Measurements from ENCODE around the gene RNF10.
A peak's percentile ranks its signal among the peaks of the same experiment; 100 is the strongest.
"Not testable (repeated sequence)": the region's sequence is repeated elsewhere in the genome, so short reads cannot be mapped to it uniquely, and the experiment has no call there.

Gene RNF10

GRCh38 chr12:120534203-120534702, at the start of gene RNF10:
Gene RNF10 (plus strand): TSS chr12:120534356. CDS start chr12:120534812, 456 bp downstream.
- peak within 1 kb of the TSS; percentile 74 to 89 for H3K9ac ChIP-seq (ENCODE audit: low read depth in 1 of 2, low read length in 2 of 2)
- peaks cover 0 to 4% of the 10 kb centered on the region in 2 donors for H3K36me3 ChIP-seq (ENCODE audit: control insufficient read depth in 1 of 2, insufficient read depth in 2 of 2, low read length in 2 of 2)
- peak within 1 kb of the TSS; percentile 79 to 80 for H3K4me3 ChIP-seq (ENCODE audit: low read depth in 1 of 2, low read length in 2 of 2)
- no peaks in the 10 kb centered on the region for H3K27me3 ChIP-seq (ENCODE audit: control insufficient read depth in 1 of 2, insufficient read depth in 2 of 2, low read length in 2 of 2)
- H3K9me3 ChIP-seq (ENCODE audit: control insufficient read depth in 1 of 2, low read length in 2 of 2): no peaks in the 10 kb centered on the region
- H3K27ac ChIP-seq (ENCODE audit: low read depth, low read length): peak within 1 kb of the TSS; percentile 86
- H3K4me1 ChIP-seq (ENCODE audit: control insufficient read depth in 1 of 2, insufficient read depth in 2 of 2, low read length in 2 of 2): peaks cover 29 to 37% of the 10 kb centered on the region in 2 donors

GRCh38 chr12:120485961-120486881, 47.9 kb upstream of the RNF10 start:
- peaks cover 0 to 8% of the 10 kb centered on the region in 2 donors for H3K36me3 ChIP-seq (ENCODE audit: control insufficient read depth in 1 of 2, insufficient read depth in 2 of 2, low read length in 2 of 2)
- H3K9me3 ChIP-seq (ENCODE audit: control insufficient read depth in 1 of 2, low read length in 2 of 2): no peaks in the 10 kb centered on the region
- H3K4me3 ChIP-seq (ENCODE audit: low read depth in 1 of 2, low read length in 2 of 2): no peak overlapping the region
- no peak overlapping the region for H3K27ac ChIP-seq (ENCODE audit: low read depth, low read length)
- H3K4me1 ChIP-seq (ENCODE audit: control insufficient read depth in 1 of 2, insufficient read depth in 2 of 2, low read length in 2 of 2): no peaks in the 10 kb centered on the region
- no peak overlapping the region for H3K9ac ChIP-seq (ENCODE audit: low read depth in 1 of 2, low read length in 2 of 2)
- H3K27me3 ChIP-seq (ENCODE audit: control insufficient read depth in 1 of 2, insufficient read depth in 2 of 2, low read length in 2 of 2): no peaks in the 10 kb centered on the region

GRCh38 chr12:120487552-120487951, 46.6 kb upstream of the RNF10 start:
- H3K4me1 ChIP-seq (ENCODE audit: control insufficient read depth in 1 of 2, insufficient read depth in 2 of 2, low read length in 2 of 2); H3K36me3 ChIP-seq (ENCODE audit: control insufficient read depth in 1 of 2, insufficient read depth in 2 of 2, low read length in 2 of 2); H3K27me3 ChIP-seq (ENCODE audit: control insufficient read depth in 1 of 2, insufficient read depth in 2 of 2, low read length in 2 of 2); H3K27ac ChIP-seq (ENCODE audit: low read depth, low read length); H3K4me3 ChIP-seq (ENCODE audit: low read depth in 1 of 2, low read length in 2 of 2); H3K9ac ChIP-seq (ENCODE audit: low read depth in 1 of 2, low read length in 2 of 2); H3K9me3 ChIP-seq (ENCODE audit: control insufficient read depth in 1 of 2, low read length in 2 of 2): not testable (repeated sequence)

- Histone ChIP-seq H3K36me3 (ENCODE audit: control insufficient read depth in 1 of 2, insufficient read depth in 2 of 2, low read length in 2 of 2) (peaks cover 0 to 8% of the 10 kb centered on the region in 2 donors), H3K4me3 (ENCODE audit: low read depth in 1 of 2, low read length in 2 of 2) (no peak overlapping the region), H3K27ac (ENCODE audit: low read depth, low read length) (no peak overlapping the region), H3K27me3 (ENCODE audit: control insufficient read depth in 1 of 2, insufficient read depth in 2 of 2, low read length in 2 of 2) (no peaks in the 10 kb centered on the region), H3K9ac (ENCODE audit: low read depth in 1 of 2, low read length in 2 of 2) (no peak overlapping the region), H3K4me1 (ENCODE audit: control insufficient read depth in 1 of 2, insufficient read depth in 2 of 2, low read length in 2 of 2) (no peaks in the 10 kb centered on the region), H3K9me3 (ENCODE audit: control insufficient read depth in 1 of 2, low read length in 2 of 2) (no peaks in the 10 kb centered on the region)
Measured at GRCh38 chr12:120488057-120488640, 46.0 kb upstream of the RNF10 start.

GRCh38 chr12:120489018-120489417, 45.1 kb upstream of the RNF10 start:
- Histone ChIP-seq H3K27me3 (ENCODE audit: control insufficient read depth in 1 of 2, insufficient read depth in 2 of 2, low read length in 2 of 2) (no peaks in the 10 kb centered on the region), H3K36me3 (ENCODE audit: control insufficient read depth in 1 of 2, insufficient read depth in 2 of 2, low read length in 2 of 2) (peaks cover 0 to 8% of the 10 kb centered on the region in 2 donors), H3K9ac (ENCODE audit: low read depth in 1 of 2, low read length in 2 of 2) (no peak overlapping the region), H3K27ac (ENCODE audit: low read depth, low read length) (no peak overlapping the region), H3K9me3 (ENCODE audit: control insufficient read depth in 1 of 2, low read length in 2 of 2) (no peaks in the 10 kb centered on the region), H3K4me1 (ENCODE audit: control insufficient read depth in 1 of 2, insufficient read depth in 2 of 2, low read length in 2 of 2) (no peaks in the 10 kb centered on the region), H3K4me3 (ENCODE audit: low read depth in 1 of 2, low read length in 2 of 2) (no peak overlapping the region)

GRCh38 chr12:120490325-120490724, 43.8 kb upstream of the RNF10 start:
- H3K9me3 ChIP-seq (ENCODE audit: control insufficient read depth in 1 of 2, low read length in 2 of 2): no peaks in the 10 kb centered on the region
- no peak overlapping the region for H3K27ac ChIP-seq (ENCODE audit: low read depth, low read length)
- H3K9ac ChIP-seq (ENCODE audit: low read depth in 1 of 2, low read length in 2 of 2): no peak overlapping the region
- no peak overlapping the region for H3K4me3 ChIP-seq (ENCODE audit: low read depth in 1 of 2, low read length in 2 of 2)
- no peaks in the 10 kb centered on the region for H3K27me3 ChIP-seq (ENCODE audit: control insufficient read depth in 1 of 2, insufficient read depth in 2 of 2, low read length in 2 of 2)
- peaks cover 5 to 7% of the 10 kb centered on the region in 2 donors for H3K4me1 ChIP-seq (ENCODE audit: control insufficient read depth in 1 of 2, insufficient read depth in 2 of 2, low read length in 2 of 2)
- H3K36me3 ChIP-seq (ENCODE audit: control insufficient read depth in 1 of 2, insufficient read depth in 2 of 2, low read length in 2 of 2): peaks cover 0 to 8% of the 10 kb centered on the region in 2 donors

GRCh38 chr12:120490833-120491512, 43.2 kb upstream of the RNF10 start:
- Histone ChIP-seq H3K9ac (ENCODE audit: low read depth in 1 of 2, low read length in 2 of 2) (no peak overlapping the region), H3K9me3 (ENCODE audit: control insufficient read depth in 1 of 2, low read length in 2 of 2) (no peaks in the 10 kb centered on the region), H3K27me3 (ENCODE audit: control insufficient read depth in 1 of 2, insufficient read depth in 2 of 2, low read length in 2 of 2) (no peaks in the 10 kb centered on the region), H3K27ac (ENCODE audit: low read depth, low read length) (no peak overlapping the region), H3K4me1 (ENCODE audit: control insufficient read depth in 1 of 2, insufficient read depth in 2 of 2, low read length in 2 of 2) (peaks cover 6 to 7% of the 10 kb centered on the region in 2 donors), H3K36me3 (ENCODE audit: control insufficient read depth in 1 of 2, insufficient read depth in 2 of 2, low read length in 2 of 2) (peaks cover 0 to 8% of the 10 kb centered on the region in 2 donors), H3K4me3 (ENCODE audit: low read depth in 1 of 2, low read length in 2 of 2) (no peak overlapping the region)

GRCh38 chr12:120495186-120495730, 38.9 kb upstream of the RNF10 start:
- no peaks in the 10 kb centered on the region for H3K9me3 ChIP-seq (ENCODE audit: control insufficient read depth in 1 of 2, low read length in 2 of 2)
- H3K27ac ChIP-seq (ENCODE audit: low read depth, low read length): no peak overlapping the region
- peak overlapping the region in 1 of 2 donors; percentile 31 for H3K9ac ChIP-seq (ENCODE audit: low read depth in 1 of 2, low read length in 2 of 2)
- H3K36me3 ChIP-seq (ENCODE audit: control insufficient read depth in 1 of 2, insufficient read depth in 2 of 2, low read length in 2 of 2): peaks cover 0 to 21% of the 10 kb centered on the region in 2 donors
- H3K27me3 ChIP-seq (ENCODE audit: control insufficient read depth in 1 of 2, insufficient read depth in 2 of 2, low read length in 2 of 2): no peaks in the 10 kb centered on the region
- H3K4me1 ChIP-seq (ENCODE audit: control insufficient read depth in 1 of 2, insufficient read depth in 2 of 2, low read length in 2 of 2): peaks cover 18 to 21% of the 10 kb centered on the region in 2 donors
- peak overlapping the region; percentile 94 for H3K4me3 ChIP-seq (ENCODE audit: low read depth in 1 of 2, low read length in 2 of 2)

- H3K27ac ChIP-seq (ENCODE audit: low read depth, low read length): peak within 1 kb of the TSS; percentile 58
- H3K9ac ChIP-seq (ENCODE audit: low read depth in 1 of 2, low read length in 2 of 2): peak within 1 kb of the TSS; percentile 65 to 91
- H3K27me3 ChIP-seq (ENCODE audit: control insufficient read depth in 1 of 2, insufficient read depth in 2 of 2, low read length in 2 of 2): no peaks in the 10 kb centered on the region
- peaks cover 18 to 21% of the 10 kb centered on the region in 2 donors for H3K4me1 ChIP-seq (ENCODE audit: control insufficient read depth in 1 of 2, insufficient read depth in 2 of 2, low read length in 2 of 2)
- peaks cover 2 to 14% of the 10 kb centered on the region in 2 donors for H3K36me3 ChIP-seq (ENCODE audit: control insufficient read depth in 1 of 2, insufficient read depth in 2 of 2, low read length in 2 of 2)
- peak within 1 kb of the TSS; percentile 94 for H3K4me3 ChIP-seq (ENCODE audit: low read depth in 1 of 2, low read length in 2 of 2)
- H3K9me3 ChIP-seq (ENCODE audit: control insufficient read depth in 1 of 2, low read length in 2 of 2): no peaks in the 10 kb centered on the region
Measured at GRCh38 chr12:120495731-120496412, 38.3 kb upstream of the RNF10 start, which contains the start of gene DYNLL1. Gene DYNLL1 (plus strand): TSS chr12:120496113. CDS start chr12:120496422, 309 bp downstream.

All from duodenal mucosa (tissue), 2 donors.